ENCODE results near the gene EGFL7. TPM values are rescaled to one million over a fixed set of nuclear protein-coding genes. Genes with fewer than 3 reads are reported as not detected.

The EGFL7 gene
- total and polyA plus RNA-seq, 2 of the 13 experiments (the other 11 are each of a cell fraction or from before 2014, with no cell fraction given), result 0.20 to 5.1 TPM

DNA sequence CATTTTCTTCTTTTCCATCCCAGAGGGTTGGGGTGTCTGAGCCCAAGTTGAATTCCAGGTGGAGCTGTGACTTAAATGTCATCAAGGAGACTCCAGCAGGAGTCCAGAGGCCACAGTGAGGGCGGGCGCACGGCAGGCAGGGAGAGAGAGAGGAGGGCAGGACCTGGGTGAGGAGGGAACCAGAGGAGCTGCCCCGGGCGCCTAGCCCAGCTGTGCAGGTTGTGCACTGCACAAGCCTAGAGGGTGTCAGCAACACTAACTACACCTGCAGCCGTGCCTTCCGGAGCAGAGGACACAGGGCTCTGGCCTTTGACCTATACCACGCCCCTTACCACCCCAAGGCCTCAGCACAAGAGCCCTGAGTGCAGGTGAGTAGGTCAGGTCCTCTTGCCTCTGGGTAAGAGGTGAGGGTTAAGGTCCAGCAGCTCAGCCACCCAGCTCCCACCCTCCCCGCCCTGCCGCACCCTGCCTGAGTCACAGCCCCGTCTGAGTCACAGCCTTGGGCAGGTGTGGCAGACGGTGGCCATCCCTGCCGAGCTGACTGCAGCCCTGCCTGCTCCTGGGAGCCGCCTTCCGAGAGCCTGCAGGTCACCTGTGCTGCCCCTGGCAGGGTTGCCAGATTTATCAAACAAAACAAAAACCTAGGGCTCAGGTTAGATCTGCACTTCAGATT, 30.9 kb downstream of the EGFL7 start (continued):
- TF ChIP-seq, protein P1, sequence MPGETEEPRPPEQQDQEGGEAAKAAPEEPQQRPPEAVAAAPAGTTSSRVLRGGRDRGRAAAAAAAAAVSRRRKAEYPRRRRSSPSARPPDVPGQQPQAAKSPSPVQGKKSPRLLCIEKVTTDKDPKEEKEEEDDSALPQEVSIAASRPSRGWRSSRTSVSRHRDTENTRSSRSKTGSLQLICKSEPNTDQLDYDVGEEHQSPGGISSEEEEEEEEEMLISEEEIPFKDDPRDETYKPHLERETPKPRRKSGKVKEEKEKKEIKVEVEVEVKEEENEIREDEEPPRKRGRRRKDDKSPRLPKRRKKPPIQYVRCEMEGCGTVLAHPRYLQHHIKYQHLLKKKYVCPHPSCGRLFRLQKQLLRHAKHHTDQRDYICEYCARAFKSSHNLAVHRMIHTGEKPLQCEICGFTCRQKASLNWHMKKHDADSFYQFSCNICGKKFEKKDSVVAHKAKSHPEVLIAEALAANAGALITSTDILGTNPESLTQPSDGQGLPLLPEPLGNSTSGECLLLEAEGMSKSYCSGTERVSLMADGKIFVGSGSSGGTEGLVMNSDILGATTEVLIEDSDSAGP (CRISPR knock-in tag; IDR thresholded peaks at IDR 0.05; ENCODE audit: borderline replicate concordance), result no peak
- TF ChIP-seq ETV5 (CRISPR knock-in tag; IDR thresholded peaks at IDR 0.05; ENCODE audit: borderline replicate concordance) (peak; percentile 93), HNF4G (IDR thresholded peaks at IDR 0.05; ENCODE audit: borderline replicate concordance, low read depth, low read length) (peak; percentile 96), HNF4G (CRISPR knock-in tag; IDR thresholded peaks at IDR 0.05; ENCODE audit: borderline replicate concordance, low read depth) (peak; percentile 95), SMARCC2 (IDR thresholded peaks at IDR 0.05) (no peak), DR1 (CRISPR knock-in tag; IDR thresholded peaks at IDR 0.05) (no peak), ISL2 (CRISPR knock-in tag; IDR thresholded peaks at IDR 0.05) (no peak), ZNF567 (CRISPR knock-in tag; IDR thresholded peaks at IDR 0.05; ENCODE audit: borderline replicate concordance) (no peak), KLF11 (CRISPR knock-in tag; IDR thresholded peaks at IDR 0.05) (no peak), BRD4 (CRISPR knock-in tag; IDR thresholded peaks at IDR 0.05) (no peak), CEBPB (IDR thresholded peaks at IDR 0.05; ENCODE audit: borderline replicate concordance, low read depth, low read length) (no peak), NR2F1 (CRISPR knock-in tag; IDR thresholded peaks at IDR 0.05) (peak; percentile 92 to 99)
- TF ChIP-seq, protein P2, sequence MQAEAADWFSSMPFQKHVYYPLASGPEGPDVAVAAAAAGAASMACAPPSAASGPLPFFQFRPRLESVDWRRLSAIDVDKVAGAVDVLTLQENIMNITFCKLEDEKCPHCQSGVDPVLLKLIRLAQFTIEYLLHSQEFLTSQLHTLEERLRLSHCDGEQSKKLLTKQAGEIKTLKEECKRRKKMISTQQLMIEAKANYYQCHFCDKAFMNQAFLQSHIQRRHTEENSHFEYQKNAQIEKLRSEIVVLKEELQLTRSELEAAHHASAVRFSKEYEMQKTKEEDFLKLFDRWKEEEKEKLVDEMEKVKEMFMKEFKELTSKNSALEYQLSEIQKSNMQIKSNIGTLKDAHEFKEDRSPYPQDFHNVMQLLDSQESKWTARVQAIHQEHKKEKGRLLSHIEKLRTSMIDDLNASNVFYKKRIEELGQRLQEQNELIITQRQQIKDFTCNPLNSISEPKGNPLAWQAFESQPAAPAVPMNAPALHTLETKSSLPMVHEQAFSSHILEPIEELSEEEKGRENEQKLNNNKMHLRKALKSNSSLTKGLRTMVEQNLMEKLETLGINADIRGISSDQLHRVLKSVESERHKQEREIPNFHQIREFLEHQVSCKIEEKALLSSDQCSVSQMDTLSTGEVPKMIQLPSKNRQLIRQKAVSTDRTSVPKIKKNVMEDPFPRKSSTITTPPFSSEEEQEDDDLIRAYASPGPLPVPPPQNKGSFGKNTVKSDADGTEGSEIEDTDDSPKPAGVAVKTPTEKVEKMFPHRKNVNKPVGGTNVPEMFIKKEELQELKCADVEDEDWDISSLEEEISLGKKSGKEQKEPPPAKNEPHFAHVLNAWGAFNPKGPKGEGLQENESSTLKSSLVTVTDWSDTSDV (CRISPR knock-in tag; IDR thresholded peaks at IDR 0.05), result no peak
- TF ChIP-seq, protein P3, sequence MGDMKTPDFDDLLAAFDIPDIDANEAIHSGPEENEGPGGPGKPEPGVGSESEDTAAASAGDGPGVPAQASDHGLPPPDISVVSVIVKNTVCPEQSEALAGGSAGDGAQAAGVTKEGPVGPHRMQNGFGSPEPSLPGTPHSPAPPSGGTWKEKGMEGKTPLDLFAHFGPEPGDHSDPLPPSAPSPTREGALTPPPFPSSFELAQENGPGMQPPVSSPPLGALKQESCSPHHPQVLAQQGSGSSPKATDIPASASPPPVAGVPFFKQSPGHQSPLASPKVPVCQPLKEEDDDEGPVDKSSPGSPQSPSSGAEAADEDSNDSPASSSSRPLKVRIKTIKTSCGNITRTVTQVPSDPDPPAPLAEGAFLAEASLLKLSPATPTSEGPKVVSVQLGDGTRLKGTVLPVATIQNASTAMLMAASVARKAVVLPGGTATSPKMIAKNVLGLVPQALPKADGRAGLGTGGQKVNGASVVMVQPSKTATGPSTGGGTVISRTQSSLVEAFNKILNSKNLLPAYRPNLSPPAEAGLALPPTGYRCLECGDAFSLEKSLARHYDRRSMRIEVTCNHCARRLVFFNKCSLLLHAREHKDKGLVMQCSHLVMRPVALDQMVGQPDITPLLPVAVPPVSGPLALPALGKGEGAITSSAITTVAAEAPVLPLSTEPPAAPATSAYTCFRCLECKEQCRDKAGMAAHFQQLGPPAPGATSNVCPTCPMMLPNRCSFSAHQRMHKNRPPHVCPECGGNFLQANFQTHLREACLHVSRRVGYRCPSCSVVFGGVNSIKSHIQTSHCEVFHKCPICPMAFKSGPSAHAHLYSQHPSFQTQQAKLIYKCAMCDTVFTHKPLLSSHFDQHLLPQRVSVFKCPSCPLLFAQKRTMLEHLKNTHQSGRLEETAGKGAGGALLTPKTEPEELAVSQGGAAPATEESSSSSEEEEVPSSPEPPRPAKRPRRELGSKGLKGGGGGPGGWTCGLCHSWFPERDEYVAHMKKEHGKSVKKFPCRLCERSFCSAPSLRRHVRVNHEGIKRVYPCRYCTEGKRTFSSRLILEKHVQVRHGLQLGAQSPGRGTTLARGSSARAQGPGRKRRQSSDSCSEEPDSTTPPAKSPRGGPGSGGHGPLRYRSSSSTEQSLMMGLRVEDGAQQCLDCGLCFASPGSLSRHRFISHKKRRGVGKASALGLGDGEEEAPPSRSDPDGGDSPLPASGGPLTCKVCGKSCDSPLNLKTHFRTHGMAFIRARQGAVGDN (CRISPR knock-in tag; IDR thresholded peaks at IDR 0.05), result peak; percentile 79
- TF ChIP-seq, protein P4, sequence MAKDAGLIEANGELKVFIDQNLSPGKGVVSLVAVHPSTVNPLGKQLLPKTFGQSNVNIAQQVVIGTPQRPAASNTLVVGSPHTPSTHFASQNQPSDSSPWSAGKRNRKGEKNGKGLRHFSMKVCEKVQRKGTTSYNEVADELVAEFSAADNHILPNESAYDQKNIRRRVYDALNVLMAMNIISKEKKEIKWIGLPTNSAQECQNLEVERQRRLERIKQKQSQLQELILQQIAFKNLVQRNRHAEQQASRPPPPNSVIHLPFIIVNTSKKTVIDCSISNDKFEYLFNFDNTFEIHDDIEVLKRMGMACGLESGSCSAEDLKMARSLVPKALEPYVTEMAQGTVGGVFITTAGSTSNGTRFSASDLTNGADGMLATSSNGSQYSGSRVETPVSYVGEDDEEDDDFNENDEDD (CRISPR knock-in tag; IDR thresholded peaks at IDR 0.05; ENCODE audit: borderline replicate concordance), result peak; percentile 37; the same call in 1 of the 2 replicates
- TF ChIP-seq, protein P5, sequence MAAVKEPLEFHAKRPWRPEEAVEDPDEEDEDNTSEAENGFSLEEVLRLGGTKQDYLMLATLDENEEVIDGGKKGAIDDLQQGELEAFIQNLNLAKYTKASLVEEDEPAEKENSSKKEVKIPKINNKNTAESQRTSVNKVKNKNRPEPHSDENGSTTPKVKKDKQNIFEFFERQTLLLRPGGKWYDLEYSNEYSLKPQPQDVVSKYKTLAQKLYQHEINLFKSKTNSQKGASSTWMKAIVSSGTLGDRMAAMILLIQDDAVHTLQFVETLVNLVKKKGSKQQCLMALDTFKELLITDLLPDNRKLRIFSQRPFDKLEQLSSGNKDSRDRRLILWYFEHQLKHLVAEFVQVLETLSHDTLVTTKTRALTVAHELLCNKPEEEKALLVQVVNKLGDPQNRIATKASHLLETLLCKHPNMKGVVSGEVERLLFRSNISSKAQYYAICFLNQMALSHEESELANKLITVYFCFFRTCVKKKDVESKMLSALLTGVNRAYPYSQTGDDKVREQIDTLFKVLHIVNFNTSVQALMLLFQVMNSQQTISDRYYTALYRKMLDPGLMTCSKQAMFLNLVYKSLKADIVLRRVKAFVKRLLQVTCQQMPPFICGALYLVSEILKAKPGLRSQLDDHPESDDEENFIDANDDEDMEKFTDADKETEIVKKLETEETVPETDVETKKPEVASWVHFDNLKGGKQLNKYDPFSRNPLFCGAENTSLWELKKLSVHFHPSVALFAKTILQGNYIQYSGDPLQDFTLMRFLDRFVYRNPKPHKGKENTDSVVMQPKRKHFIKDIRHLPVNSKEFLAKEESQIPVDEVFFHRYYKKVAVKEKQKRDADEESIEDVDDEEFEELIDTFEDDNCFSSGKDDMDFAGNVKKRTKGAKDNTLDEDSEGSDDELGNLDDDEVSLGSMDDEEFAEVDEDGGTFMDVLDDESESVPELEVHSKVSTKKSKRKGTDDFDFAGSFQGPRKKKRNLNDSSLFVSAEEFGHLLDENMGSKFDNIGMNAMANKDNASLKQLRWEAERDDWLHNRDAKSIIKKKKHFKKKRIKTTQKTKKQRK (IDR thresholded peaks at IDR 0.05; ENCODE audit: low read length), result no peak

All from HepG2 (cell line).